Stromal cell of bone marrow (primary cell): ENCODE measurements around the gene ARHGAP27.
"Not testable (repeated sequence)": the region's sequence is repeated elsewhere in the genome, so short reads cannot be mapped to it uniquely, and the experiment has no call there.

ENCODE experiments used
- DNase-seq: peaks from one replicate; pipeline ENCODE4 v3.0.0-alpha.2; 2012; ENCODE audit warnings: low read depth

ARHGAP27 gene, protein sequence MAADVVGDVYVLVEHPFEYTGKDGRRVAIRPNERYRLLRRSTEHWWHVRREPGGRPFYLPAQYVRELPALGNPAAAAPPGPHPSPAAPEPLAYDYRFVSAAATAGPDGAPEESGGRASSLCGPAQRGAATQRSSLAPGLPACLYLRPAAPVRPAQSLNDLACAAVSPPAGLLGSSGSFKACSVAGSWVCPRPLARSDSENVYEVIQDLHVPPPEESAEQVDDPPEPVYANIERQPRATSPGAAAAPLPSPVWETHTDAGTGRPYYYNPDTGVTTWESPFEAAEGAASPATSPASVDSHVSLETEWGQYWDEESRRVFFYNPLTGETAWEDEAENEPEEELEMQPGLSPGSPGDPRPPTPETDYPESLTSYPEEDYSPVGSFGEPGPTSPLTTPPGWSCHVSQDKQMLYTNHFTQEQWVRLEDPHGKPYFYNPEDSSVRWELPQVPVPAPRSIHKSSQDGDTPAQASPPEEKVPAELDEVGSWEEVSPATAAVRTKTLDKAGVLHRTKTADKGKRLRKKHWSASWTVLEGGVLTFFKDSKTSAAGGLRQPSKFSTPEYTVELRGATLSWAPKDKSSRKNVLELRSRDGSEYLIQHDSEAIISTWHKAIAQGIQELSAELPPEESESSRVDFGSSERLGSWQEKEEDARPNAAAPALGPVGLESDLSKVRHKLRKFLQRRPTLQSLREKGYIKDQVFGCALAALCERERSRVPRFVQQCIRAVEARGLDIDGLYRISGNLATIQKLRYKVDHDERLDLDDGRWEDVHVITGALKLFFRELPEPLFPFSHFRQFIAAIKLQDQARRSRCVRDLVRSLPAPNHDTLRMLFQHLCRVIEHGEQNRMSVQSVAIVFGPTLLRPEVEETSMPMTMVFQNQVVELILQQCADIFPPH

GRCh38 chr17:45432405-45433158 is at the start of gene ARHGAP27:
ARHGAP27 (minus strand) TSS chr17:45432870; CDS start chr17:45430279, 2,591 bp downstream.
- no peak for DNase-seq

DNA sequence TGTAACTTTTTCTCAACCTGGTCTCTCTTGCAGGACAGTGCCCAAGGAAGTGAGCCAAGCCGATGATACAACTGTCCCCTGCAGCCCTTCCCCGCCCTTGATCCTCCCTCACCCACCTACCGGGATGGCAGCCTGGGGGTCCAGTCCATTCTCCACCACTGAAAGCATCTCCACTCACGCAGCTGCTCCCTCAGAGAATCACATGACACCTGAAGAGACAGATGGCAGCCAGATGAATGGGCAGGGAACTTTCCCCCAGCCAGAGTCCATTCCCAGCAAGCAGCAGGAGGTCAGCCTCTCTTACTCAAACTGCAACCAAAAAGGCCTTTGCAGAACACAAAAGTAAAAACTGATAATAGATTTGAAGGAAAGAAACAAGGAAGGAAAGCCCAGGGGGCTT is 49.6 kb upstream of the ARHGAP27 start:
- not testable (repeated sequence) for DNase-seq

DNA sequence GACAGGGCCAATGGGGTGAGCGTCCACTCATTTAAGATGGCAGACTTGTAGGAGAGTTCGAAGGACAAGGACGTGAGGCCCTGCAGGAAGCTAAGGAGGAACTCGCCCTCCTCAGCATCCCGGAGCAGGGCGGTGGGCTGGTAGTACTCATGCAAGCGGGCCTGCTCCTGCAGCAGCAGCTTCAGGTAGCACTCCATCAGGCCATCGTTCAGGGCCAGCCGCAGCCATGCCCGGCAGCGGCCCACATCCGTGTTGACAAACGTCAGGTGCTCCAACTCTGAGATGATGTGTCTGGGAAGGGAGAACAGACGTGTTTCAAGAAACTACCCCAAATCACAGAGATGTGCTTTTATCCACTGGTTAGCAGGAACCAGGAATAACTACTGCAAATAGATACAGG is 42.8 kb upstream of the ARHGAP27 start:
- not testable (repeated sequence) for DNase-seq

GRCh38 chr17:45472249-45472648 is 39.6 kb upstream of the ARHGAP27 start:
- not testable (repeated sequence) for DNase-seq

DNA sequence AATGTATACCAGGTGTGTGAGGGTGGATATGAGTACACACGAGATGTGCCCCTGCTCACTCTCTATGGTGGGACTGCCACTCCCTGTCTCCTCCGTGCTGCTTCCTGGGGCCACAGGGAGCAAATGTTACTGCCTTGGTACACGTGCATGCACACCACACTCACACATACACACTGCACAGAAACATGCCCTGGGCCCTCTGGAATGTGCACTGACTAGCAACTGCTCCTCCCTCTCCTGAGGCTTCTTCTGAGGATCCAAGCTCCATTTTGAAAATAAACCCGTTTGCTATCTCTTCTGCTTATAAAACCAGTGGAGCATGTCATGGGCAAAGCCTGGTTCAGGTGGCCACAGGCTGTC is 36.5 kb upstream of the ARHGAP27 start:
- not testable (repeated sequence) for DNase-seq

GRCh38 chr17:45468293-45469203 is 35.9 kb upstream of the ARHGAP27 start:
- DNase-seq: not testable (repeated sequence)

GRCh38 chr17:45461524-45462327 is 29.1 kb upstream of the ARHGAP27 start:
- DNase-seq: peak; percentile 6

DNA sequence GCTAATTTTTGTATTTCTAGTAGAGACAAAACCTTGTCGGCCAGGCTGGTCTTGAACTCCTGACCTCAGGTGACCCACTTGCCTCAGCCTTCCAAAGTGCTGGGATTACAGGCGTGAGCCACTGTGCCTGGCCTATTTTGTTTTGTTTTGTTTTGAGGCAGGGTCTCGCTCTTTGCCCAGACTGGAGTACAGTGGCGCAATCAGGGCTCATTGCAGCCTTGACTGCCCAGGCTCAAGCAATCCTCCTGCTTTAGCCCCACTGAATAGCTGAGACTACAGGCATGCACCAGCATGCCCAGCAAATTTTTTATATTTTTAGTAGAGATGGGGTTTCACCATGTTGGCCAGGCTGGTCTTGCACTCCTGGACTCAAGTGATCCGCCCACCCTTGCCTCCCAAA is 27.8 kb upstream of the ARHGAP27 start:
- DNase-seq: not testable (repeated sequence)

- DNase-seq: not testable (repeated sequence)
Measured at GRCh38 chr17:45454341-45454740, 21.7 kb upstream of the ARHGAP27 start.

- DNase-seq: not testable (repeated sequence)
Measured at GRCh38 chr17:45453731-45454130, 21.1 kb upstream of the ARHGAP27 start.

- not testable (repeated sequence) for DNase-seq
Measured at GRCh38 chr17:45453225-45453534, 20.5 kb upstream of the ARHGAP27 start.

DNA sequence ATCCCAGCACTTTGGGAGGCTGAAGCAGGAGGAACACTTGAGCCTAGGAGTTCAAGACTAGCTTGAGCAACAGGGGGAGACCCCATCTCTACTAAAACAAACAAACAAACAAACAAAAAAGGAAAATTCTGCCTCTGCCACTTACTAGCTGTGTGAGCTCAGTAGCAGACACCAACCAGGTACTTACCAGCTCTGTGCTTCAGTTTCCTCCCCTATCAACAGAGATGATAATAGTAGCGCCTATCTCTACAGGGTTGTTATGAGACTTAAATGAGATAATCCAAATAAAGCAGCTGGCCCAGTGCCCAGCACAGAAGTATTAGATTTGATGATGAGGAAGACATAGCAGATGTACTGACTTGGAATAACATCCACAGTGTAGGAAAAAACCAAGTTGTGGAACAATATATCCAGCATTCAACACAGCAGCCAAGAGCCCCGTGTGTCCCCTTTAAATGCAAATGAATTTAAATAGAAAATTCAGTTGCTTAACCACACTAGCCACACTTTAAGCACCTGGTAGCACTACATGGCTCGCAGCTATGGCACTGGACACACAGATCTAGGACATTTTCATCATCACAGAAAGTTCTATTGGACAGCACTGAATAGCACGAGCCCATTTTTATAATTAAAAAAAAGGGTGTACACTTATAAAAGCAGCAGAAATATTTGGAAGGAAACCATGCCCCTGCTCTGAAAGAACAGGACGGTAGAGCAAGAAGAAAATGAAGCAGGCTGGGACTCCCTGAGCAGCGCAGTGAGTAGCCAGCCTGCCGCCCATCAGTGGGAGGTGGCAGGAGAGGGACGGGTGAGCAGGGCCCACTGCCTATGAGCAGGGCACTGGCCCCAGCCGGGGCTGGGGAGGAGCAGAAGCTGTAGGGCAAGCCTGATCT is 19.9 kb upstream of the ARHGAP27 start:
- not testable (repeated sequence) for DNase-seq

DNA sequence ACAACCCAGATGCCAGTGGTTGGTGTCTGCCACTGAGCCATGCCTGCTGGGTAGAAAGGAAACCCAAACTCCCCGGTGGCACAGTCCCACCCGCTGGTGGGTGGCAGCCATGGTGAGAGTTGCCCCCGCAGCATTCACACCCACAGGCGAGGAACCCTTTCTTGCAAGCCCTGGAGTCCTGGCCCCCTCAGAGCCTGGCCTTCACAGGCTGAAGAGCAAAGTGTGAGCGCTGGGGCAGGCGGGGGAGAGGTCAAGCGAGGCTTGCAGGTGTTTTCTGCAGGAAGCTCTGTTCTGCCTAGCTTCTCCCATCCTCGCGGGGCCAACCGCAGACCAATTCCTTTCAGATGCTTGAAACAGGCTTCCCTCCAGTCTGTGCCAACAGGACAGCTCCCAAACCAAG is 19.0 kb upstream of the ARHGAP27 start:
- DNase-seq: not testable (repeated sequence)

DNA sequence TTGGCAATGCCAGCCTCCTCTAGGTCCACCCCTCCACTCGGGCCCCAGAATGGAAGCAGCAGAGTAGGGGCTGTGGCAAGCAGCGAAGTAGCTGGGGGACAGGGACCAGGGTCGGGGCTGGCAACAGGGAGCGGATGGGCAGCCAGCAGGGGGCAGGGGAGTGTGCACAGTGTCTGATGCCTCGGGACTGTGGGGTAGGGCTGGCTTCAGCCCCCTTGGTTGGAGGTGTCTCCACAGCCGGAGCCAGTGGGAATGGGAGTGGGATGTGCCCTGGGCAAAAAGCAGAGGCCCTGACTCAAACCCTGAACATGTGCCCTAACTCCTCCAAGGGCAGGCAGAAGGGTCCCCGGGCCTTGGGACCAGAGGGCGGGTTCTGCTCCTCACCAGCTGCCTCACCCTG is 18.5 kb upstream of the ARHGAP27 start:
- no peak for DNase-seq

GRCh38 chr17:45449708-45450329 is 17.1 kb upstream of the ARHGAP27 start:
- not testable (repeated sequence) for DNase-seq

DNA sequence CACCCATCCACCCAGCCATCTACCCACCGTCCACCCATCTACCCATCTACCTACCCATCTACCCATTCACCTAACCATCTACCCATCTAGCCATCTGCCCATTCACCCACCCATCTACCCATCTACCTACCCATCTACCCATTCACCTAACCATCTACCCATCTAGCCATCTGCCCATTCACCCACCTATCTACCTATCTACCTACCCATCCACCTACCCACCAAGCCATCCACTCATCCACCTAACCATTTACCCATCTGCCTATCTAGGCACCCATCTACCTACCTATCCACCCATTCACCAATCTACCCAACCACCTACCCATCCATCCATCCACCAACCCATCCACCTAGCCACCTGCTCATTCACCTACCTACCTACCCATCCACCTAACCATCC is 16.6 kb upstream of the ARHGAP27 start:
- not testable (repeated sequence) for DNase-seq

DNA sequence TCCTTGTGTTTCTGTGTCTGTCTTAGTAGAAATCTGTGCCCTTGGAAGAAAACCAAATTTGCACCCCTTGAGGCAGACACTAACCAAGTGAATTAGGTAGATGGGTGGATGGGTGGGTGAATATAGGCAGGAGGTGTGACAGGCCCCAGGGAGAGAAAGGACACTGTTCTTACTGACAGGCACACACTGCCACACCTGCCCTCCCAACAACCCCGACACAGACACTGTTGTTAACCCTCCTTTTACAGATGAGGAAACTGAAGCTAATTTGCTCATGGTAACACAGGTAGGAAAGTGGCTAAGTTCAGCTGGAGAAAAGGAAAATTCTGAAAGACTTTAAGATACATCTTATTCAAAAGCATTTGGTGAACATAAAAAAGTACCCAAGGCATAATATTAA is 15.8 kb upstream of the ARHGAP27 start:
- not testable (repeated sequence) for DNase-seq

DNA sequence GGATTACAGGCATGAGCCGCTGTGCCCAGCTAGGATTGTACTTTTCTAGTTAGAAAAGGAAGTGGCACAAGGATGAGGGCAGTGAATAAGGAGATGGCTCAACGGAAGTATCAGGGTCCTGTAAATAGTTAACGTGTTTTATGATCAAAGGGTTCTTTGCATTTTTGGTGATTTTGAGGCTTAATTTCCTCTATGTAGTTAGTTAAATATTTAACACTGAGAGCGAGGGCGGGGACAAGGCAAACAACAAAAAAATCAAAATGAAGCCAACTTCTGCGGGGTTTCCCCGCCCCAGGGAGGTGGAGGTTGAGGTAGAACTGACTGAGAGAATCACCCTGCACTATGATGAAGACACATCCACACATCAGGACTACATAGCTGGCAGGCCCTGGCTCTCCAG is 15.4 kb upstream of the ARHGAP27 start:
- DNase-seq: not testable (repeated sequence)

- not testable (repeated sequence) for DNase-seq
Measured at GRCh38 chr17:45447650-45448049, 15.0 kb upstream of the ARHGAP27 start.
